ENCODE data around the gene GPATCH4. TPM values are rescaled to one million over a fixed set of nuclear protein-coding genes. Genes with fewer than 3 reads are reported as not detected.
A peak's percentile ranks its signal among the peaks of the same experiment; 100 is the strongest.

GPATCH4 gene
- total RNA-seq, 1 donor from 2014 or later = 18.6 TPM

- no peak for DNase-seq (ENCODE audit: low spot score)
- TF ChIP-seq CTCF (IDR thresholded peaks at IDR 0.05; ENCODE audit: unreplicated experiment) = no peak
- H3K27ac Mint-ChIP-seq (ENCODE audit: unreplicated experiment) = no peak overlapping the region
- H3K4me3 Mint-ChIP-seq (ENCODE audit: unreplicated experiment) = no peak overlapping the region
- H3K9me3 Mint-ChIP-seq (ENCODE audit: unreplicated experiment) = no peaks in the 10 kb centered on the region
- H3K36me3 Mint-ChIP-seq (ENCODE audit: low read depth, unreplicated experiment) = peaks cover 29% of the 10 kb centered on the region
- peaks cover 26% of the 10 kb centered on the region for H3K4me1 Mint-ChIP-seq (ENCODE audit: unreplicated experiment)
- peaks cover 6% of the 10 kb centered on the region for H3K27me3 Mint-ChIP-seq (ENCODE audit: unreplicated experiment)
Measured at GRCh38 chr1:156594190-156594589, 7.1 kb downstream of the GPATCH4 start.

DNA sequence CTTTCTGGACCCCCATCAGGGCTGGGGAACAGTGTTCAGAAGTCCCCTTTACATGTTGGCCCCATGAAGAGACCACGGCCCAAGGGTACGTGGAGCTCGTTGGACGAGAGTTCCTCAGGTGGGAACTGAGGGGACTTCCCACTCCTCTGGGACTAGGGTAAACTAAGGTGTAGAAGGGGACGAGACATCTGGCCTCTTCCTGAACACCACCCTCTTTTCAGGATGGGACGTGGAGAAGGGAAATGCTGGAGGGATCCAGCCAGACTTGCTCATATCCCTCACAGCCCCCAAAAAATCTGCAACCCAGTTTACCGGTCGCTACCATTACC lies 7.7 kb downstream of the GPATCH4 start:
- H3K4me3 Mint-ChIP-seq (ENCODE audit: unreplicated experiment) = no peak overlapping the region
- H3K36me3 Mint-ChIP-seq (ENCODE audit: low read depth, unreplicated experiment) = peaks cover 29% of the 10 kb centered on the region
- H3K27me3 Mint-ChIP-seq (ENCODE audit: unreplicated experiment) = peaks cover 6% of the 10 kb centered on the region
- H3K4me1 Mint-ChIP-seq (ENCODE audit: unreplicated experiment) = peaks cover 31% of the 10 kb centered on the region
- no peak for DNase-seq (ENCODE audit: low spot score)
- no peak for TF ChIP-seq CTCF (IDR thresholded peaks at IDR 0.05; ENCODE audit: unreplicated experiment)
- no peaks in the 10 kb centered on the region for H3K9me3 Mint-ChIP-seq (ENCODE audit: unreplicated experiment)
- H3K27ac Mint-ChIP-seq (ENCODE audit: unreplicated experiment) = no peak overlapping the region

GRCh38 chr1:156592910-156593660 lies 8.2 kb downstream of the GPATCH4 start:
- H3K9me3 Mint-ChIP-seq (ENCODE audit: unreplicated experiment) = no peaks in the 10 kb centered on the region
- peak overlapping the region; percentile 90 for H3K4me3 Mint-ChIP-seq (ENCODE audit: unreplicated experiment)
- DNase-seq (ENCODE audit: low spot score) = no peak
- H3K36me3 Mint-ChIP-seq (ENCODE audit: low read depth, unreplicated experiment) = peaks cover 29% of the 10 kb centered on the region
- peak overlapping the region; percentile 70 for H3K27ac Mint-ChIP-seq (ENCODE audit: unreplicated experiment)
- no peak for TF ChIP-seq CTCF (IDR thresholded peaks at IDR 0.05; ENCODE audit: unreplicated experiment)
- peaks cover 6% of the 10 kb centered on the region for H3K27me3 Mint-ChIP-seq (ENCODE audit: unreplicated experiment)
- peaks cover 34% of the 10 kb centered on the region for H3K4me1 Mint-ChIP-seq (ENCODE audit: unreplicated experiment)

GRCh38 chr1:156592158-156592909 lies 8.9 kb downstream of the GPATCH4 start:
- peak overlapping the region; percentile 90 for H3K4me3 Mint-ChIP-seq (ENCODE audit: unreplicated experiment)
- DNase-seq (ENCODE audit: low spot score) = no peak
- peaks cover 34% of the 10 kb centered on the region for H3K4me1 Mint-ChIP-seq (ENCODE audit: unreplicated experiment)
- no peak for TF ChIP-seq CTCF (IDR thresholded peaks at IDR 0.05; ENCODE audit: unreplicated experiment)
- peak overlapping the region; percentile 70 for H3K27ac Mint-ChIP-seq (ENCODE audit: unreplicated experiment)
- no peaks in the 10 kb centered on the region for H3K9me3 Mint-ChIP-seq (ENCODE audit: unreplicated experiment)
- peaks cover 29% of the 10 kb centered on the region for H3K36me3 Mint-ChIP-seq (ENCODE audit: low read depth, unreplicated experiment)
- peaks cover 6% of the 10 kb centered on the region for H3K27me3 Mint-ChIP-seq (ENCODE audit: unreplicated experiment)
